ENCODE results near the gene PDLIM1.

The PDLIM1 gene

DNA sequence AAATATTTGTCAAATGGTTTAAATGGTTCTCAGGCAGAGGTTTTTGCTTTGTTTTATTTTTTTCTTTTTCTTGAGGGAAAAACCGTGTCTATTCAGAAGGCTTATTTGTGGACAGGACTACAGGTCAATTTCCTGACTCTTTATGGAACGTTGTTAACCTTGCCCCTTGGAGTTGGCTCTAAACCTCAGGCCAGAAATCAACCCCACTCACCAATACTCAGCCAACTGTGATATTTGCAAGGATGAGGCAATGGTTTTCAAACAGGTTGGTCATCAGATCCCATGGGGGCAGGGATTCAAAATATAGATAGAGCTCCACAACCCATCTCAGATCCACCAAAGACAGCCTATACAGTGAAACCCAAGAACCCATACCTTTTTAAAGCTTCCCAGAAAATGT is 10.2 kb downstream of the PDLIM1 start:
- Histone ChIP-seq H3K27me3 (ENCODE audit: low read length) (no peaks in the 10 kb centered on the region), H3K9me2 (replicated peaks; ENCODE audit: insufficient read depth, low read length) (no peaks in the 10 kb centered on the region), H3K27ac (ENCODE audit: low read depth, low read length) (no peak overlapping the region), H3K4me2 (ENCODE audit: low read depth, low read length, poor library complexity, severe bottlenecking) (no peak overlapping the region), H2AFZ (ENCODE audit: low read depth, low read length, severe bottlenecking) (no peak overlapping the region), H4K20me1 (ENCODE audit: low read depth, low read length) (peaks cover 7% of the 10 kb centered on the region; the same call in 1 of the 2 replicates), H3F3A (ENCODE audit: insufficient read depth) (no peaks in the 10 kb centered on the region), H3K9me3 (ENCODE audit: insufficient read depth, low read length) (no peaks in the 10 kb centered on the region), H3K79me2 (ENCODE audit: insufficient read depth, low read length) (peaks cover 16% of the 10 kb centered on the region), H3K36me3 (ENCODE audit: low read length) (no peaks in the 10 kb centered on the region), H3K4me3 (ENCODE audit: insufficient read depth, low read length, poor library complexity, severe bottlenecking) (no peak overlapping the region), H3K9ac (ENCODE audit: low read length) (no peak overlapping the region)
- TF ChIP-seq, protein P1, sequence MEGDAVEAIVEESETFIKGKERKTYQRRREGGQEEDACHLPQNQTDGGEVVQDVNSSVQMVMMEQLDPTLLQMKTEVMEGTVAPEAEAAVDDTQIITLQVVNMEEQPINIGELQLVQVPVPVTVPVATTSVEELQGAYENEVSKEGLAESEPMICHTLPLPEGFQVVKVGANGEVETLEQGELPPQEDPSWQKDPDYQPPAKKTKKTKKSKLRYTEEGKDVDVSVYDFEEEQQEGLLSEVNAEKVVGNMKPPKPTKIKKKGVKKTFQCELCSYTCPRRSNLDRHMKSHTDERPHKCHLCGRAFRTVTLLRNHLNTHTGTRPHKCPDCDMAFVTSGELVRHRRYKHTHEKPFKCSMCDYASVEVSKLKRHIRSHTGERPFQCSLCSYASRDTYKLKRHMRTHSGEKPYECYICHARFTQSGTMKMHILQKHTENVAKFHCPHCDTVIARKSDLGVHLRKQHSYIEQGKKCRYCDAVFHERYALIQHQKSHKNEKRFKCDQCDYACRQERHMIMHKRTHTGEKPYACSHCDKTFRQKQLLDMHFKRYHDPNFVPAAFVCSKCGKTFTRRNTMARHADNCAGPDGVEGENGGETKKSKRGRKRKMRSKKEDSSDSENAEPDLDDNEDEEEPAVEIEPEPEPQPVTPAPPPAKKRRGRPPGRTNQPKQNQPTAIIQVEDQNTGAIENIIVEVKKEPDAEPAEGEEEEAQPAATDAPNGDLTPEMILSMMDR (IDR thresholded peaks at IDR 0.05; ENCODE audit: insufficient read depth, low read length, poor library complexity, severe bottlenecking) = no peak
- no peak for TF ChIP-seq EZH2phosphoT487 (conservative IDR thresholded peaks at IDR 0.05; ENCODE audit: low read length)

DNA sequence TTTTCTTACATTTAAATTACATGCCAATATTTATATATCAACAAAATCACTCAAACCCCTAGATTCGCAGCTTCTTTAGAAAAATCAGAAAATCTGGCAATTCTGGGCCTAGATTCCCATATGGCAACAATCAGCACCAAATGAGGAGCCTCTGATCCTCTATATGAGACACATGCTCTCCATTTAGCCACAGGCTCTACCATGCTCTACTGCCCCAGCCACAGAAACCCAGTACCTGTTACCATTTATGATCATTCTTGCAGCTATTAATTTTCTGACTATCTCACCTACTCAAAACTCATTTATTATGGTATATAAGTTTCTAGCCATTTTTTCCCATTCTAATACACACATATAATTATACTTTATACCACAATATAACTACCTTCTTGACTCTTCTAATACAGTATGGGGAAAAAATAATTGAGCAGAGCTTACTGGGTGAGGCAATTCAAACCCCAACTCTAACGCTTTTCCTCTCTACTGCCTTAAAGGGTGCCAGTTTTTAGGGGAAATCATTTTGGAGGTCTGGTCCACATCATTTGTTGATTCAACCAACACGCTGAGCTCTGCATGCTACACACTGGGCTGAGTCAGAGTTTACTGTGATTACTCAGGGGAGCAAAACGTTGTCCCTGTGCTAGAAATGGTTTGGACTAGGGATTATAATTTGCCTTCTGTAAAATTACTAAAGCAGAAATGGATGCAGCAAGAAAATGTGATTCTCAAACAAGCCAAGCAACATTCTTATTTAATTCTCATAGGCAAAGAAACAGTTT is 11.6 kb downstream of the PDLIM1 start:
- Histone ChIP-seq H3K36me3 (ENCODE audit: low read length) (no peaks in the 10 kb centered on the region), H3K79me2 (ENCODE audit: insufficient read depth, low read length) (peaks cover 16% of the 10 kb centered on the region), H4K20me1 (ENCODE audit: low read depth, low read length) (peaks cover 7% of the 10 kb centered on the region; the same call in 1 of the 2 replicates), H3K4me3 (ENCODE audit: insufficient read depth, low read length, poor library complexity, severe bottlenecking) (no peak overlapping the region), H3F3A (ENCODE audit: insufficient read depth) (no peaks in the 10 kb centered on the region), H3K27me3 (ENCODE audit: low read length) (no peaks in the 10 kb centered on the region), H3K9ac (ENCODE audit: low read length) (no peak overlapping the region), H3K4me2 (ENCODE audit: low read depth, low read length, poor library complexity, severe bottlenecking) (no peak overlapping the region), H3K9me3 (ENCODE audit: insufficient read depth, low read length) (no peaks in the 10 kb centered on the region), H3K9me2 (replicated peaks; ENCODE audit: insufficient read depth, low read length) (no peaks in the 10 kb centered on the region), H3K27ac (ENCODE audit: low read depth, low read length) (no peak overlapping the region), H2AFZ (ENCODE audit: low read depth, low read length, severe bottlenecking) (no peak overlapping the region)
- TF ChIP-seq, protein P1 (IDR thresholded peaks at IDR 0.05; ENCODE audit: insufficient read depth, low read length, poor library complexity, severe bottlenecking) = no peak
- TF ChIP-seq EZH2phosphoT487 (conservative IDR thresholded peaks at IDR 0.05; ENCODE audit: low read length) = no peak

DNA sequence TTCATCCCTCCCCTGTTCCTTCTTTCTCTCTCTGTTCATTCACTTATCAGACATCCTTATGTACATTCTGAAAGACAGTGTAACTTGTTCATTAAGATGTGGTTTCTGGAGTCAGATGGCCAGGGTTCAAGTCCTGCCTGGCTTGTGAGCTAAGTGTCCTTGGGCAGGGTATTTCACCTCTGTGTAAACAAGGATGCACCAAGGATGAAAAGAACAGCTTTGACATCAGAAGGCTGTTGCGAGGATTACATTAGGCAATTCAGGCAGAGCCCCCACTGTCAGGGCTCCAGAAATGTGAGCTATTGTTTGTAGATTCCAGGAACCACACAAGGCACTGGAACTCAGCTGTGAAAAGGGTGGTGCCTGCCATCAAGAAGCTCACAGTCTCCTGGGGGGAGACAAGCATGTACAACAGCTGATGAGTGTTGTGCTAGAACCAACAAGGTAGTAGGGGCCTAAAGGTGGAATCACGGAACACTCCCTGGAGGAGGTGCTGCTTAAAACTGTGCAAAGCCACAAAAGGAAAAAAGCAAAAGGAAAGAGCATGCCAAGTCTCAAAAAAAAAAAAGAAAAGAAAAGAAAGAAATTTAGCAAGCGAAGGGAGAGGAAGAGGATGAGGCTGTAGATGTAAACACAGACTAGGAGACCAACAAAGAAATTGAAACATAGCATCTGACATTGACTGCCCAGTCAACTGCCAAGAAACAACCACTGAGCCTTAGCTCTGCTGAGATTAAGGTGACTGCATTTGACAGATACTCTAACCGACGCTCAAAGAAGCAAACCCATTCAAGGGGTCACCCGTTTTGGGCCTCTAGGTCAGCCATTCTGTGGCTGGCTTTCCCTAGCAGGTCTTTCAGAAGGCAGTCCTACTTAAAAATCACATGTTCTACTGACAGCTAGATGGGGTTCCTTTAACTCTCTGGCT is 12.5 kb downstream of the PDLIM1 start:
- H4K20me1 ChIP-seq (ENCODE audit: low read depth, low read length) = peaks cover 6% of the 10 kb centered on the region; the same call in 1 of the 2 replicates
- TF ChIP-seq EZH2phosphoT487 (conservative IDR thresholded peaks at IDR 0.05; ENCODE audit: low read length) = no peak
- TF ChIP-seq, protein P1 (IDR thresholded peaks at IDR 0.05; ENCODE audit: insufficient read depth, low read length, poor library complexity, severe bottlenecking) = no peak
- no peaks in the 10 kb centered on the region for H3K9me2 ChIP-seq (replicated peaks; ENCODE audit: insufficient read depth, low read length)
- H3K79me2 ChIP-seq (ENCODE audit: insufficient read depth, low read length) = peaks cover 16% of the 10 kb centered on the region
- H3F3A ChIP-seq (ENCODE audit: insufficient read depth) = no peaks in the 10 kb centered on the region
- H3K9ac ChIP-seq (ENCODE audit: low read length) = no peak overlapping the region
- H3K27ac ChIP-seq (ENCODE audit: low read depth, low read length) = no peak overlapping the region
- no peak overlapping the region for H3K4me2 ChIP-seq (ENCODE audit: low read depth, low read length, poor library complexity, severe bottlenecking)
- no peak overlapping the region for H3K4me3 ChIP-seq (ENCODE audit: insufficient read depth, low read length, poor library complexity, severe bottlenecking)
- H3K9me3 ChIP-seq (ENCODE audit: insufficient read depth, low read length) = no peaks in the 10 kb centered on the region
- no peaks in the 10 kb centered on the region for H3K36me3 ChIP-seq (ENCODE audit: low read length)
- no peaks in the 10 kb centered on the region for H3K27me3 ChIP-seq (ENCODE audit: low read length)
- no peak overlapping the region for H2AFZ ChIP-seq (ENCODE audit: low read depth, low read length, severe bottlenecking)
